Upper lobe of right lung (tissue), 1 donor: ENCODE measurements around the gene ITSN1. TPM values are rescaled to one million over a fixed set of nuclear protein-coding genes. Genes with fewer than 3 reads are reported as not detected.
A peak's percentile ranks its signal among the peaks of the same experiment; 100 is the strongest.

Experiments
- ATAC-seq: fragments of 200-7000 bp; cut with Tn5 transposase; one replicate; pipeline ENCODE4 v1.9.1; 2020; ENCODE audit warnings: mild to moderate bottlenecking, moderate library complexity
- DNase-seq: peaks from one replicate; pipeline ENCODE4 v3.0.0-alpha.2; 2020
- H3K27ac ChIP-seq: fragments of 200-600 bp; one replicate; pipeline ENCODE4 v1.8.0; 2022
- H3K27me3 ChIP-seq: fragments of 200-600 bp; one replicate; pipeline ENCODE4 v1.8.0; 2022; ENCODE audit warnings: mild to moderate bottlenecking
- H3K36me3 ChIP-seq: fragments of 200-600 bp; one replicate; pipeline ENCODE4 v1.8.0; 2022
- H3K4me1 ChIP-seq: fragments of 200-600 bp; one replicate; pipeline ENCODE4 v1.8.0; 2022
- H3K4me3 ChIP-seq: fragments of 200-600 bp; one replicate; pipeline ENCODE4 v1.8.0; 2022; ENCODE audit warnings: mild to moderate bottlenecking
- H3K9me3 ChIP-seq: fragments of 200-600 bp; one replicate; pipeline ENCODE4 v1.8.0; 2022
- CTCF ChIP-seq: fragments of 200-600 bp; IDR thresholded peaks from one replicate; pipeline ENCODE4 v1.8.0; 2022; ENCODE audit warnings: antibody characterized with exemption
- intact Hi-C: fragments of 100-400 bp; cut with DNase I; formaldehyde crosslinking; loops from one replicate; pipeline ENCODE4 v1.11.0; 2022
- total RNA-seq: library from RNA; stranded (reverse); fragmentation: NEBNext Ultra II Directional; extraction: Animal tissue kit (Norgen Biotek cat#: 25700); gene quantifications from one replicate; pipeline ENCODE4 v1.2.1, GENCODE V29; 2021
- donor health status: DM: no; HTN: yes; CAD: no; lungs with severe emphysema.

The ITSN1 gene
- total RNA-seq, 1 donor from 2014 or later: 32.0 TPM

GRCh38 chr21:33755354-33755753 is 113.1 kb downstream of the ITSN1 start:
- no peak for ATAC-seq
- no peaks in the 10 kb centered on the region for H3K27me3 ChIP-seq
- no peaks in the 10 kb centered on the region for H3K36me3 ChIP-seq
- no peaks in the 10 kb centered on the region for H3K9me3 ChIP-seq
- no peak overlapping the region for H3K4me3 ChIP-seq
- no peaks in the 10 kb centered on the region for H3K4me1 ChIP-seq
- no peak overlapping the region for H3K27ac ChIP-seq
- TF ChIP-seq CTCF: no peak
- DNase-seq: no peak
- intact Hi-C loops: no loop called here

DNA sequence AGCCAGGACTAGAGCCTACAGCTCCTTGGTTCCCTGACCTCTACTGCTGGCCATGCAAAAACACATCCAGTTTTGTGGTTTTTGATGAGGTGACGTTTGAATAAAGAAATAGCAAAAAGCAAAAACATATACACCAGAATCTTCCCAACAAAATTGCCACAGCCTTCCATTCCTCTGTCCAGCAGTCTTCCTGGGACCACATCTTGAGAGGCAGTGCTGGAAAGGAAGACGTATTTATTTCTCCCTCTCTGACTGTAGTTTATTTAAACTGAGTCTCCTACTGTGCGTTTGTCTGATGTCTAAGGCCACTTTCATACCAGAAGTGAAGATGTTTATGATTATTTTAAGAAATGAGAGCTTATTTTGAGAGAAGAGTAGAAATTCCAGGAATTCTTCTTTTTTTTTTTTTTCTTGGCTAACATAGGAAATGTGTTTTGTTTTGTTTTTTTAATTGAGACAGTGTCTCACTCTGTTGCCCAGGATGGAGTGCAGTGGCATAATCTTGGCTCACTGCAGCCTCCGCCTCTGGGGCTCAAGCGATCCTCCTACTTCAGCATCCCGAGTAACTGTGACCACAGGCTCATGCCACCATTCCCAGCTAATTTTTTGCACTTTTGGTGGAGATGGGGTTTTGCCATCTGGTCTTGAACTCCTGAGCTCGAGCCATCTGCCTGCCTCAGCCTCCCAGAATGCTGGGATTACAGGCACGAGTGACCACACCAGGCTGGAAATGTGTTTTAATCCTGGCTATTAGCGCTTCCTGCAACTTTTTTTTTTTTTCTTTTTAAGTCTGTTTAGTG is 118.5 kb downstream of the ITSN1 start:
- ATAC-seq (no peak), DNase-seq (no peak)
- no peaks in the 10 kb centered on the region for H3K27me3 ChIP-seq
- H3K9me3 ChIP-seq: no peaks in the 10 kb centered on the region
- peaks cover 6% of the 10 kb centered on the region for H3K36me3 ChIP-seq
- intact Hi-C loops: no loop called here
- peak overlapping the region; percentile 20 for H3K27ac ChIP-seq
- H3K4me3 ChIP-seq: peak overlapping the region; percentile 8
- peaks cover 11% of the 10 kb centered on the region for H3K4me1 ChIP-seq
- TF ChIP-seq CTCF: no peak

DNA sequence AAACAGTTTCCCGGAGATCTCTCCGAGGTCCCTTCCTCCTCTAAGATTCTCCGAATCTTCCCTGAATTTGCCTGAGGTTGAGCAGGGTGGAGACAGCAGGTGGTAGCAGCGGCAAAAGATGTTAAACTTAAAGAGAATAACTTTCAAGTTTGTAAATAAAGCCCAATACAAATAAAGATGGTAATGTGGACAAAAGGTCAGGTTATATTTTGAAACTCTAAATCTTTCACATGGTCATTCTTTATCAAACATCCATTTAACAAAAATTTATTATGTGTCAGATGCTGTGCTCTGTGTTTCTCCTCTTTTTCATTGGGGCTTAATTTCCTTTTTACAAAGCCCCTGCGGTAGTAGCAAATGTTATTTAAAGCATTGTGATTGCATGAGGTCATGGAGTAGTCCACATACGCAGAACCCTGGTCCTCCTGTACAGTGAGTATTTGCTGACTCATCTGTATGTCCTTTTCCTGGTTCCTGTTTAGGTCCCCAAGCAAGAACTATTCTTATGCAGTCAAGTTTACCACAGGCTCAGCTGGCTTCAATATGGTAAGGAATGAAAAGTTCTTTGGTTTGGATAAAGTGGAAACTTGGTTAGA is 119.2 kb downstream of the ITSN1 start:
- TF ChIP-seq CTCF: no peak
- Histone ChIP-seq H3K36me3 (peaks cover 13% of the 10 kb centered on the region), H3K27ac (peak overlapping the region; percentile 20), H3K27me3 (no peaks in the 10 kb centered on the region), H3K4me3 (peak overlapping the region; percentile 8), H3K4me1 (peaks cover 11% of the 10 kb centered on the region), H3K9me3 (no peaks in the 10 kb centered on the region)
- peak; percentile 85 for ATAC-seq
- intact Hi-C loops: no loop called here
- DNase-seq: no peak

GRCh38 chr21:33762803-33763581 is 120.7 kb downstream of the ITSN1 start:
- H3K27me3 ChIP-seq: no peaks in the 10 kb centered on the region
- peaks cover 11% of the 10 kb centered on the region for H3K4me1 ChIP-seq
- H3K4me3 ChIP-seq: no peak overlapping the region
- no peak for ATAC-seq
- no peak overlapping the region for H3K27ac ChIP-seq
- no peak for TF ChIP-seq CTCF
- intact Hi-C loops: no loop called here
- H3K36me3 ChIP-seq: peaks cover 14% of the 10 kb centered on the region
- no peak for DNase-seq
- no peaks in the 10 kb centered on the region for H3K9me3 ChIP-seq

DNA sequence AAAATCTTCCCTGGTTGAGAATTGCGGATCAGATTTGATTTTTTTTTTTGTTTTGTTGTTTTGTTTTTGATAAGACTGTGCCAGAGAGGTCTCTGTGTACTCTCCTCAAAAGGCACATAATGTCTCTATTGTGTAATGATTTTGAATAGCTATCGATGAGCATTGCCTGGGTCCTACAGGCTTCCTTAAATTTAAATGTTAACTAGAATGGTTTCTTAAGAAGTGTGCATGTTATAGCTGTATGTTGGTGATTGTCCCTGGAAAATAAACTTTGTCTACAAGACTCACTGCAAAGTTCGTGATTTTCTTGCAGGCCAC is 121.2 kb downstream of the ITSN1 start:
- Histone ChIP-seq H3K27ac (no peak overlapping the region), H3K9me3 (no peaks in the 10 kb centered on the region), H3K4me1 (peaks cover 11% of the 10 kb centered on the region), H3K36me3 (peaks cover 14% of the 10 kb centered on the region), H3K27me3 (no peaks in the 10 kb centered on the region), H3K4me3 (no peak overlapping the region)
- intact Hi-C loops: no loop called here
- DNase-seq: no peak
- TF ChIP-seq CTCF: no peak
- no peak for ATAC-seq
